ENCODE measurements around the gene TDRD10.

The TDRD10 gene

DNA sequence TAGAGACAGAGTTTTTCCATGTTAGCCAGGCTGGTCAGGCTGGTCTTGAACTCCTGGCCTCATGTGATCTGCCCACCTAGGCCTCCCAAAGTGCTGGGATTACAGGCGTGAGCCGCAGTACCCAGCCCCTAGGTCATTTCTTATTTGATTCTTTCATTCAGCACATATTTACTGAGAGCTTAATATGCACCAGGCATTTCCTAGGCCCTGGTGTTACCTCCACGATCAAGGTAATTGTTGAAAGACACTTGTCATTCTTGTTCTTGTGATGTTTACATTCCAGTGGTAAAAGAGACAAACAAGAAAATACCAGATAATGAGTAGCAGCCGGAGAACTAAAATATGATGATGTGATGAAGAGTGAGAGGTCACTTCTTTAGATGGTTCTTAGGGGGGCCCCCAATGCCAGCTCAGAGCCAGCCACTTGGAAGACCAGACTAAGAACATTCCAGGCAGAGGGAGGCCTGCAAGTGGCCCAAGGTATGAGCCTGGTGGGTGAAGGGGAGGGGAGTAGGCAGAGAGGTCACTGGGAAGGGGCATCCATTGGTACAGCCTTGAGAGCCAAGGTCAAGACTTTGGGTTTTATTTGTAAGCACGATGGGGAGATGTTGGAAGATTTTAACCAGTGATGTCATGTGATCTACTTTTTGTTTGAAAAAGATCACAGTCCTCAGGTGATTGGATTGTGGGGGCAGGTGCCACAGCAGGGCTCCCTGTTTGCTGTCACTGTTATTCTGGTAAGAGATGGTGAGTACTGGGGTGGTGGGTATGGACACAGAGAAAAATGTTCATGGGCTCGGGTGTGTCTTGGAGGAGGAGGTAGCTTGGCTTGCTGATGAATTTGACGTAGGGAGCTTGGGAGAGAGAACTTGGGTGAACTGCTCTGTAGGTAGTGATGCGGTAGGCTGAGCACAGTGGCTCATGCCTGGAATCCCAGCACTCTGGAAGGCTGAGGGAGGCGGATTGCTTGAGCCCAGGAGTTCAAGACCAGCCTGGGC lies 37.8 kb downstream of the TDRD10 start:
- TF ChIP-seq EZH2 (optimal IDR thresholded peaks at IDR 0.05; ENCODE audit: low read depth, low read length), result no peak
- TF ChIP-seq CTCF (IDR thresholded peaks at IDR 0.05; ENCODE audit: low read length), result no peak
- TF ChIP-seq EZH2phosphoT487 (IDR thresholded peaks at IDR 0.05; ENCODE audit: low read length), result no peak
- H4K20me1 ChIP-seq (ENCODE audit: insufficient read depth, low read length), result no peaks in the 10 kb centered on the region
- H3K4me1 ChIP-seq (ENCODE audit: low read length), result no peaks in the 10 kb centered on the region
- H3K36me3 ChIP-seq (replicated peaks; ENCODE audit: insufficient read depth, low read length), result no peaks in the 10 kb centered on the region
- no peaks in the 10 kb centered on the region for H3K9me3 ChIP-seq (replicated peaks; ENCODE audit: insufficient read depth, low read length)
- no peaks in the 10 kb centered on the region for H3F3A ChIP-seq (ENCODE audit: insufficient read depth, low read length)
- no peaks in the 10 kb centered on the region for H3K79me2 ChIP-seq (ENCODE audit: low read length)
- H3K4me3 ChIP-seq (ENCODE audit: low read length), result no peak overlapping the region
- no peak overlapping the region for H3K27ac ChIP-seq (ENCODE audit: low read length)
- no peak overlapping the region for H2AFZ ChIP-seq (ENCODE audit: low read length)
- DNase-seq, result no peak
- no peaks in the 10 kb centered on the region for H3K27me3 ChIP-seq (replicated peaks; ENCODE audit: insufficient read depth, low read length)
- H3K9me2 ChIP-seq (replicated peaks; ENCODE audit: insufficient read depth, low read length), result no peaks in the 10 kb centered on the region
- no peak overlapping the region for H3K9ac ChIP-seq (ENCODE audit: low read length)
- H3K4me2 ChIP-seq (ENCODE audit: low read depth, low read length), result no peak overlapping the region

GRCh38 chr1:154541231-154541630 lies 39.2 kb downstream of the TDRD10 start:
- Histone ChIP-seq H3K27me3 (replicated peaks; ENCODE audit: insufficient read depth, low read length) (no peaks in the 10 kb centered on the region), H3K4me1 (ENCODE audit: low read length) (no peaks in the 10 kb centered on the region), H3F3A (ENCODE audit: insufficient read depth, low read length) (no peaks in the 10 kb centered on the region), H3K9me2 (replicated peaks; ENCODE audit: insufficient read depth, low read length) (no peaks in the 10 kb centered on the region), H3K27ac (ENCODE audit: low read length) (no peak overlapping the region), H3K36me3 (replicated peaks; ENCODE audit: insufficient read depth, low read length) (no peaks in the 10 kb centered on the region), H3K79me2 (ENCODE audit: low read length) (no peaks in the 10 kb centered on the region), H2AFZ (ENCODE audit: low read length) (no peak overlapping the region), H3K4me2 (ENCODE audit: low read depth, low read length) (no peak overlapping the region), H4K20me1 (ENCODE audit: insufficient read depth, low read length) (no peaks in the 10 kb centered on the region), H3K4me3 (ENCODE audit: low read length) (no peak overlapping the region), H3K9ac (ENCODE audit: low read length) (no peak overlapping the region), H3K9me3 (replicated peaks; ENCODE audit: insufficient read depth, low read length) (no peaks in the 10 kb centered on the region)
- no peak for TF ChIP-seq EZH2 (optimal IDR thresholded peaks at IDR 0.05; ENCODE audit: low read depth, low read length)
- no peak for TF ChIP-seq CTCF (IDR thresholded peaks at IDR 0.05; ENCODE audit: low read length)
- no peak for TF ChIP-seq EZH2phosphoT487 (IDR thresholded peaks at IDR 0.05; ENCODE audit: low read length)
- DNase-seq, result no peak

GRCh38 chr1:154546264-154547063 lies 44.4 kb downstream of the TDRD10 start:
- no peaks in the 10 kb centered on the region for H3K9me3 ChIP-seq (replicated peaks; ENCODE audit: insufficient read depth, low read length)
- peak; percentile 70 for DNase-seq
- no peaks in the 10 kb centered on the region for H3K27me3 ChIP-seq (replicated peaks; ENCODE audit: insufficient read depth, low read length)
- peaks cover 8% of the 10 kb centered on the region for H3K36me3 ChIP-seq (replicated peaks; ENCODE audit: insufficient read depth, low read length)
- H3K4me2 ChIP-seq (ENCODE audit: low read depth, low read length), result no peak overlapping the region
- H3K4me1 ChIP-seq (ENCODE audit: low read length), result peaks cover 14% of the 10 kb centered on the region
- TF ChIP-seq EZH2phosphoT487 (IDR thresholded peaks at IDR 0.05; ENCODE audit: low read length) (no peak), CTCF (IDR thresholded peaks at IDR 0.05; ENCODE audit: low read length) (peak; percentile 80), EZH2 (optimal IDR thresholded peaks at IDR 0.05; ENCODE audit: low read depth, low read length) (no peak)
- no peak overlapping the region for H3K4me3 ChIP-seq (ENCODE audit: low read length)
- H3K79me2 ChIP-seq (ENCODE audit: low read length), result no peaks in the 10 kb centered on the region
- H4K20me1 ChIP-seq (ENCODE audit: insufficient read depth, low read length), result 0 out of 2 replicates have a peak, but pooled peaks cover 5% of the 10 kb centered on the region
- H2AFZ ChIP-seq (ENCODE audit: low read length), result no peak overlapping the region
- no peak overlapping the region for H3K9ac ChIP-seq (ENCODE audit: low read length)
- H3K9me2 ChIP-seq (replicated peaks; ENCODE audit: insufficient read depth, low read length), result no peaks in the 10 kb centered on the region
- H3F3A ChIP-seq (ENCODE audit: insufficient read depth, low read length), result peaks cover 7% of the 10 kb centered on the region; the same call in 1 of the 2 replicates
- H3K27ac ChIP-seq (ENCODE audit: low read length), result no peak overlapping the region

Measured in MM.1S (cell line).